CD4-positive, alpha-beta T cell treated with Interleukin-4 for 4 hours (primary cell): ENCODE data around the gene KCNA3.

Source experiments
- DNase-seq: peaks from one replicate; pipeline ENCODE4 v3.0.0-alpha.2; 2020

KCNA3 gene

DNA sequence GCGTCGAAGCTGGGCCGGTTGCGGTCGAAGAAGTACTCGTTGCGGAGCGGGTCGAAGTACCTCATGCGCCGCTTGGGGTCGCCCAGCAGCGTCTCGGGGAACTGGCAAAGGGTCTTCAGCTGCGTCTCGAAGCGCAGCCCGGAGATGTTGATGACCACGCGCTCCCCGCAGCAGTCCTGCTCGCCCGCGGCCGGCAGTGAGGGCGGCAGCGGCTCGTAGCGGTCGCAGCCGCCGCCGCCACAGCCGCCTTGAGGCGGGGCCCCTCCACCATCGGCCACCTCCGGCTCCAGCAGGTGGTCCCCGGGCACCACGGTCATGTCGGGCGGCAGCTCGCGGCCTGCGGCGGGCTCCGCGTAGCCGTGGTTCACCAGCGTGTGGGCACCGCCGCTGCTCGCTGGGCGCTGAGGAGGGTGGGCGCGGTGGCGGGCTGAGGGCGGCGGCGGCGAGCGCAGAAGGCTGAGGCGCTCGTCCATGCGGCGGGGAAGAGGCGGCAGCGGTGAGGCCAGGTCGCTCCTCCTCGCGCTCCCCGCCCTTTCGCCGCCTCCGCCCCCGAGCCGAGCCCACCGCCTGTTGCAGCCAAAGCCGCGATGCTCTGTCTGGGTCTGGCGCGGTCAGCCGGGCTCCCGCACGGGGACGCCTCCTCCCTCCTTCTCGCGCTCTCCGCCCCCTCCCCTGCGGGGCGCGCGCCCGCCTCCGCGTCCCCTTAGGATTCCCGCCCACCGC is at the start of gene KCNA3:
Gene KCNA3 (minus strand): TSS at position 604 of the 723 bp plus-strand sequence. CDS start 131 bp downstream, at position 473.
- DNase-seq: peak; percentile 86

DNA sequence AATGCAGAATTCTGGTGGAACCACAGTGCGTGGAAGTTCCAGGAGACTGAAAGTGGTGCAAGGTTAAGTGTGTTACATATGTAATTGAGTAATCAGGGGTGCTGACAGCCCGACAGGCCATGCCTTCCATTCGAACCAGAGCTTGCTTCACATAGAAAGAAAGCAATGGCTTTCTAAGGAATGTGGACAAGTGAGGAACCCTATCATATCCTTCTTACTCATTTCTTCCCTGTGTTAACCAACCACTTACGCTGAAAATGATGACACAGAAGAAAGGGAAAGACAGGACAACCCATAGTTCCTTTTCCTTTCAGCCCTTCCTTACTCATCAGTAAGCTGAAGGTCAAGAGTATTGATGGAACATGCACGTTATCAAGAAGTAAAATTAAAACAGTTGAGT is 48.1 kb upstream of the KCNA3 start:
- DNase-seq: no peak

DNA sequence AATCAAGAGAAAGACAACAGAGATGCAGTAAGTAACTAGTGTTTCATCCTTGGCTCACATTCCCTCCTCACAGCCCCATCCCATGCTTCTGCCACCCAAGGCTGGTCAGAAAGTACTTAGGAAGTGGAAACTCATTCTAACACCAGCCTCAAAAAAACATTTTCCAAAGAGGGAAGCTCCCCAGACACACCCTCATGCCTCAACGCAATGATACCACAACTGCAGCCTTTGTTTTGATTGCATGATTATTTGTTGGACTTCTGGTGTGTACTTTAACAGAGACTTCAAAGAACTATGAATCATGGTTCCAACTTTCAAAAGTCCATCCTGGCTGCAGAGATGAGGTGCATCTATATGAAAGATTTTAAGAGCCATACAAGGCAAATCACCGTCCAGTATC is 45.2 kb upstream of the KCNA3 start:
- DNase-seq: no peak

DNA sequence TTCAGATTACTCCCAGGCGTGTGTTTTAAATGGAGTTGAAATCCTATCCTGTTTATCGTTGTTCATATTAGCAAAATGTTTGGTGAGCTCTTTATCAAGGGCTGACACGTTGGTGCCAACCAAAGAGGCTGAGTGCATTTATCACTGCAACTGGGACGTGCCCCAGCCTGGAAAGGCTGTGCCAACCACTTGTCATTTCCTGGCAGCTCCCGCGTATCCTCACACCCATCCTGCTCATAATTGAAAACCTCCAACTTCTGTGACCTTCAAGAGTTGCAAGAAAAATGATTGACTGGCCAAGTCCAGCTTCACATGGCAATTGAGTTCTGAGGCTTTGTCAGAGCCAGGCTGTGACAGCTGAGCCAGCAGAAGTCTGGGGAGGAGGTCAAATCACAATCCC is 43.7 kb upstream of the KCNA3 start:
- no peak for DNase-seq

DNA sequence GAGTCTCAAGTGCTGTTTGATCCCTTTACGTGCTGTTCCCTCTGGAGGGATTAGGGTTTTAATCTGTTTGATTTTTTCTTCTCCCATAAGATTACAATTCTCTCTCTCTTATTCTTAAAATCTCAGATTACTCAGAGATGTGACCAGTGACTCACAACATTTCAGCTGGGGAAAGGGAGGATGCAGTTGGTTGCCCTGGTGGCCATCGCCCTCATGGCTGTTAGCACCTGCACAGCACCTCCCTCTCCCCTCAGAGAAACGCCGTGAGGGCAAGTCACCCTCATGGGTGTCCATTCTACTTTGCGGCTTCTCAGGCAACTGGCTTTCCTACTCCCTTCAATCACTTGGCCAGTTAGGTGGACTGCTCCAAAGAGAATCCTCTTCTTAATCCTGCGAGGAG is 42.4 kb upstream of the KCNA3 start:
- no peak for DNase-seq

DNA sequence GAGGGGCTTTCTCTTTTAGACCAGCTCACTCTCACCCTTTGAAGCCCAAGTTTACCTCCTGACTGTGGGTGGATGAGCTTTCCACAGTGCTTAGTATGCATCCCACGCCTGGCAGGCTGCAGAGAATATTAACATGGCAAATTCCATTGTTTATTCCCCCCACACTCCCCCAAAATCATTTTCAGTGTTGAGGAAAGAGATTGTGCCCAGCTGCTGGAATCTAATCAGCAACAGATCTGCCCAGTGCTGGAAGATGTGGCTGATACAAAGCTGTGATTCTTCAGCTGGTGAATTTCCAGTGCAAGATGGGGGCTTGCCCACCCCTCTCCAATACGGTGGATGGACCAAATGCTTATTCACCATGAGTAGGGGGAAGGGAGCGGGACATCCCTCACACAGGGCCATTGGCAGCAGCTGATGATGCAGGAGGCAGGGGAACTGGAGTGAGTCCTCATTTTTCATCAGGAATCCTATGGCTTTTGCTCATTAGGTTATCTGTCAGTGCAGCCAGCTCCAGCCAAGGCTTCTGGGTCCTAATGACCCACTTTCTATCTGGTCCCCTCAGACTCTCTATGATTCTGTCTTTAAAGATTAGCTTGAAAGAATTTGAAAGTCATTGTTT is 39.7 kb upstream of the KCNA3 start:
- no peak for DNase-seq

DNA sequence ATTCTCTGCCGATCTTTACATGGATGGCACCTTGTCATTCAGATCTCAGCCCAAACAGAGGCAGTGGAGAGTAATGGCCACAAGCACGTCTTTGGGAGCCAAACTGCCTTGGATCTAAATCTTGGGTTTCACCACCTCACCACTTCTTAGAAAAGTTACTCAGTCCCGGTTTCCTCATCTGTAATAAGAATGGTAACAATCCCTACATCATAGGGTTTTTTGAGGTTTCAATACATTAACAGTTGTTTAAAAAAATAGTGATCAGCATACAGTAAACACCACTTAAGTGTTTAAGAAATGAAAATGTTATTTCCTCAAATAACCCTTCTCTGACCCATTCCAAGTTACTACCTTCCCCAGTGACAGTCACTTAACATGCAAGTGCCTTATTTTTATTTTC is 38.5 kb upstream of the KCNA3 start:
- DNase-seq: no peak

DNA sequence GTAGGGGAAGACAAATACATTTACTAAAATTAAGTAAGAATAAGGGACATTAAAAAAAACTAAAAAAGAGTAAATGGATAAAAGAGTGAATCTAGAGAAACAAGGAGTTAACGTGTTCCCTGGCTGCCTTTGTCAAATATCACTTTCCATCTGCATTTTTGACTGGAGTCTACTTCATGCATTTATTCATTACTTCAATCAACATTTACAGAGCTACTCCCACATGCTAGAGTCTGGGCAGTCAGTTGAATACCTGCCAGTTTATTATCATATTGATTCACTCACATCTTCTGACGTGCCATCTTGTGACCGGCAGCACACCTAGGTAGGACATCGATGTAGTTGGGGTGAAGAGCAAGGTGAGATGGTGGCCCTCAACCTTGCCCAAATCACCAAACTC is 35.6 kb upstream of the KCNA3 start:
- no peak for DNase-seq

DNA sequence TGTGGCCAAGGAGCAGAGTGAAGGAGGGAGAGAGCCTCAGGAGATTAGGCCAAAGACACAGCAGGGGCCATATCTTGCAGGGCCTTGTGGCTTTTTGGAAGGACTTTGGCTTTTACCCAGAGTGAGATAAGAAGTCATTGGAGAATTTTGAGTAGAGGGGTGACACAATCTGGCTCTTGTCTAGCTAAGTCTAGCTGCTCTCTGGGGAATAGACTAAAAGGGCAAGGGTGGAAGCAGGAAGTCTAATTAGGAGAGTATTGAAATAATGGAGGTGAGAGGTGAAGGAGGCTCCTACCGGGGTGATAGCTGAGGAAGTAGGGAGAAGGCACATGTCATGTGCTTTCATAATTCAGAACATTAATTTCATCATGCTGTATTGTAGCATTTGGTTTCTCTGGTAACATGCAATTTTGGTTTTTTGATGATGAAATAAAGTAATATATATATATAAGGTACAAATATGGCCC is 34.3 kb upstream of the KCNA3 start:
- no peak for DNase-seq

DNA sequence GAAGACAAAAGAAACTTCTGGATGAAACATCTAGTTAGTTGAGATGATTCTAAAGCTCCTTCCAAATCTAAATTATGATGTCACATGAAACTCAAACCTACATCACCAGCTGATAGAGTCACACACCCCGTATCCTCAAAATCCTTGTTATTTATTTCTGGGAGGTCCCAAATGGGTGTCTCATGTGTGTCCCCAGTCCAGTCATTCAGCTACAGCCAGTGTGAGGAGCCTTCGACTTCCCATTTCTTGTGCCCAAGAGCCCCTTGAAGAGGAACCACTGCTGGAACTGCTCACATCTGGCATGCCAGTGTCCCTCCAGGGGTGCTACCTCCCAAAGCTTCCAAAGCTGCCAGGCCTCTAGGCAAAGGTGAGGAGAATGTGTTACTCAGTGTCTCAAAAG is 32.5 kb upstream of the KCNA3 start:
- DNase-seq: no peak

DNA sequence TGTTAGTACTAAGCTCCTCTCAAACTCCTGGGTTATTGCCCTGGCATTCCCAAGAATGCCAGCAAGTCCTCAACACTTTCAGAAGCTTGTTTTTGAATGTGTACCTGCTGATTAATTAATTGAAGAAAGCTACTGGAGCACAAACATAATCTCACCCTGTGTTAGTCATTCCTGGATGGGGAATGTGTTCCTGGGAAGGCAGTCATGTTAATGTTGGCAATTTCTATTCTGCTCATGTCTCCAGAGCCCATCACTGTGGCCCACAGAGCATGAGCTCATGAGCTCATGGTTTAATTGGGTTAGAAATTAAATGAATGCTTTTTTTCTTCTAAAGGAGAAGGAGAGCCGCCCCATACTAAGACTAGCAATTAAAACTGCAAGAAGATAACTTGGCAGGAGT is 31.9 kb upstream of the KCNA3 start:
- no peak for DNase-seq

DNA sequence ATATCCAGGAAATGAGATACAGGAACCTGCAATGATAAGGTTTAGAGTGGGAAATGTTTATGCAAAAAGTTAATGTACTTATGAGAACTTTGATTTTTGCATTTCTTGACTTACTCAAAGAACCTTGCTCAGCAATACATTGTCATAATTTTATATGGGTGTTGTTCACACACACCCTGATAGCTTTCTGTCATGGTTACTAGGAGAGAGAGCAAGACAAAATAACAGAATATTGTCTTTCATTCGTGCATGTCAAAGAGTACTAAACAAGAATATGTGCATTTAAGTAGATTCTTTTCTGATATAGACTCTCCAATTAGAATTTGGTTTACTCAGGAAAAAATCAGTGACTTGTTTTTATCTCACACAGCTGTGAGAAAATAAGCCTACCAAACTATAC is 27.5 kb upstream of the KCNA3 start:
- no peak for DNase-seq

DNA sequence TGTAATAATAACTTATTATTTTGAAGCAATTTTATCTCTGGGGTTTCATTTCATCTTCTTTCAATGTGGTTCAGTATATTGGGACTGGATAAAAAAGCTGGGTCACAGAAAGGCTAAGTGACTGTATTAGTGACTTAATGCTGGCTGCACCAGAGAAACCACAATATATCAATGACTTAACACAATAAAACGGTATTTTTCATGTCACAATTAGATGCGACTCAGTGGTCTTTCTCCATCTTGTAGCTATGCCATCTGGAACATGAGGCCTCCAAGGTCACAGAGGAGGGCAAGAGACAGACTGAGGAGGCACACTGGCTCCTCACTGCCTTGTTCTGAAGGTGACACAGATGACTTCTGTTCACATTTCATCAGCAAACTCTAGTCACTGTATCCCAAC is 26.0 kb upstream of the KCNA3 start:
- DNase-seq: no peak

DNA sequence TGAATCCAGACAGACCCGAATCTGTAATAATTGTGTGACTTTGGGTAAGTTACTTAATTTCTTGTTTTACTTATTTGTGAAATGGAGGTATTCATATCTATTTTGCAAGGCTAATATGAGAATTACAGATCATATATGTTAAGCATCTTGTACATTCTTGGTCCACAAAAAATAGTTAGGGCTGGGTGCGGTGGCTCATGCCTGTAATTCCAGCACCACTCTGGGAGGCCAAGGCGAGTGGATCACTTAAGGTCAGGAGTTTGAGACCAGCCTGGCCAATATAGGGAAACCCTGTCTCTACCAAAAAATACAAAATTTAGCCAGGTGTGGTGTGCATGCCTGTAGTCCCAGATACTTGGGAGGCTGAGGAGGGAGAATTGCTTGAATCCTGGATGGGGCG is 22.9 kb upstream of the KCNA3 start:
- no peak for DNase-seq

DNA sequence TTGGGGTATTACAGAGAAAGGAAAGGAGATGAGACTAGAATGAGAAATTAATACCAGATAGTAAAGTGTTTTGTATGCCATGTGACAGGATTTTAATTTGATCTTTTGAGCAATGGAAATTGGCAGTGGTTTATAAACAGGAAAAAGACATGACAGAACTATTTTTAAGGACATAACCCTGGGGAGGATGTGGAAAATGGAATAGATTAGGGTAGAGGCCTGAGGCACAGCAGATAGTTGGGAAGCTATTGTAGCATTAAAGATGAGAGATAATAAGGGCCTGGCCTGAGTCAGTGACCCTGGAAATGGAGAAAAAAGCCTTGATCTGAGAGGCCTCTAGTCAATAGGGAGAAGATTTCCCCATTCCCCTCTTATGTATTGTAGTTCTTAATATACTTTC is 22.1 kb upstream of the KCNA3 start:
- no peak for DNase-seq

DNA sequence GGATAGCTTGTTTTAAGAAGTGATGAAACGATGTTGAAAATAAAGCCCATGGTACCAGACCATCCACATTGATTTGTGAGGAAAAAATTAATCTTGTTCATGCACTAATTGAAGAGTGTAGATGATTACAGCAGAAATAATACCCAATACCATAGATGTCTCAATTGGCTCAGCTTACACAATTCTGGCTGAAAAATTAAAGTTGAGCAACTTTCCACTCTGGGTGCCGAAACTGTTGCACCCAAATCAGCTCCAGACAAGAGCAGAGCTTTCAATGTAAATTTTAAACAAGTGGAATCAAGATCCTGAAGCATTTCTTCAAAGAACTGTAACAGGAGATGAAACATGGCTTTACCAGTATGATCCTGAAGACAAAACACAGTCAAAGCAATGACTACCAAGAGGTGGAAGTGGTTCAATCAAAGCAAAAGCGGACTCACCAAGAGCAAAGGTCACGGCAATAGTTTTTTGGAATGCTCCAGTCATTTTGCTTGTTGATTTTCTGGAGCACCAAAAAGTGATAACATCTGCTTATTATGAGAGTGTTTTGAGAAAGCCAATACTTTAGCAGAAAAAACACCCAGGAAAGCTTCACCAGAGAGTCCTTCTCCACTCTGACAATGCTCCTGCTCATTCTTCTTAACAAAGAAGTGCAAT is 16.1 kb upstream of the KCNA3 start:
- no peak for DNase-seq

DNA sequence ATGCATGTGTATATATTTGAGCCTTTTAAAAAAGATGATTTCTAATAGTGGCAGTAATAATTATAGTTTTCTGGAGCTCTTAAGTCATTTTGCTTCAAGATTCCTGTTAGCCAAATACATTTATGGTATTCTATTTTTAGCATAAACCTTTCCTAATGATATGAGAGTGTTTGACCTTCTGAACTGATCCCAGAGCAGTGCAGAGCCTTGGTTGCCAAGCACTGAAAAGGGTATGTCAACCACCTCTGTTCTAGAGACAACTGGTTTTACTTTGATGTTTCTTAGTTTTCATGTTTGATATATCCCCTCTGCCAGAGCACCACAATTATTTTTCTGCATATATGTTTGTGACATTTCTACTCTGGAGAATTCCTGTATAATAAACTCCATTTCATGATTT is 15.1 kb upstream of the KCNA3 start:
- no peak for DNase-seq

DNA sequence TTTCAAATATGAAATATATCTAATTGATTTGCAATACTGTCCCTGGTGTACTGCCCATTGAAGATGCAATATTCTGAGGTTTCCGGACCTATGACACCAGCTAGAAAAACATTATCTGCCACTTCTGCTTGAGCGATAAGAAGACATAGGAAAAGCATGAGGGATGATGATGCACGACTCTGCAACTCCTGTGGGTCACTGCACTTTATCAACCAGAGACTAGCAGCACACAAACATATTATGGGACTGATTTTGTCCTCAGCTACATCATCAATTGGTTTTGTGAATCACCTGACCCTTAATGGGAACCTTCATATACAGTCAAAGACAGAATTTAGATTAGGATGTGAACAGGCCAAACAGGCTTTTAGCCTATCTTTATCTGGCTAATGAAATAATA is 13.8 kb upstream of the KCNA3 start:
- DNase-seq: no peak

DNA sequence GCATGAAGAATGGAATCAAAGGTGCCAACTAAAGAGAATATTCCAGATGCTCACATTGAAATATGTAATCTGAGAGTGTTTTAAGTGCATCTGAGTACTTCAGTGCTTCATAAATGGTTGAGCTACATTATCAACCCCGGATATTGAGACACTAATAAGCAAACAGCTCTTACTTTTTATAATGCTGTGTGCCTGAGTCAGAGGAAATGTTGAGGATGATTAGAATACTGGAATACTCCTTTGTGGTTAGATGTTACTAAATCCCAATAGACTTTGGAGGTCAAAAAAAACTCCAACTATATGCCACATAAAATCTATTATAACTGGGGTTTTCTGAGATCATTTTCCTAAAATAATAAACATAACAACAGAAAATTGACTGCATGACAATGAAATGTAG is 12.5 kb upstream of the KCNA3 start:
- DNase-seq: no peak

DNA sequence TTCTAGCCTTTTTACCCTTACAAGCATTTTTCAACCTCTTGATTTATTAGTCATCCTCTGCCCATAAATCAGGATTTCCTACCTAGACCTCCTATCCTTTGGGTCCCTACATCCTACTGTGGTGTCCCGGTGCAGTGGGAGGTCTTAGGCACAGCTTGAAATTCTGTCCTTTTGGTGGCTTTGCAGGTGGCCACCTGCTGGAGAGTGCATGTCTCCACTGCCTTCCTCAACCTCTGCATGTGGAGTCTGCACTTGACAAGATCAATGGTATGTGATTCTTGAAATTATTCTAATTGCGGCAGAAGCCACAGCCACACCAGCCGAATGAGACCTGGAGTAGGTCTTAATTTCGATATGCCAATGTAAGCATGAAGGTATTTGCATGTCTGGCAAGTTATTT is 11.4 kb upstream of the KCNA3 start:
- peak; percentile 32 for DNase-seq

DNA sequence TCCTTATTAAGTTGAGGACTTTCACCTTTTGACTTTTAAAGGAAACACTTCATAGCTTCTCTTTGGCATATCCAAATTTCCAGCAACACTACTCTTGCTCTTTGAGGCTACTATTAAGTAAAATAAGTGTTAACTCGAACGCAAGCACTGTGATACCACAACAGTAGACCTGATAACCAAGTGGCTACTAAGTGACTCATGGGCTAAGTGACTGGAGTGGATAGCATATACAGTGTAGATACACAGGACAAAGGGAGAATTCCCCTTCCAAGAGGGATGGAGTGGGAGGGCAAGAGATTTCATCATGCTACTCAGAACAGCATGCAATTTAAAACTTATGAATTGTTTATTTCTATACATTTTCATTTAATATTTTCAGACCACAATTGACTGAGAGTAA is 9.8 kb upstream of the KCNA3 start:
- DNase-seq: no peak

DNA sequence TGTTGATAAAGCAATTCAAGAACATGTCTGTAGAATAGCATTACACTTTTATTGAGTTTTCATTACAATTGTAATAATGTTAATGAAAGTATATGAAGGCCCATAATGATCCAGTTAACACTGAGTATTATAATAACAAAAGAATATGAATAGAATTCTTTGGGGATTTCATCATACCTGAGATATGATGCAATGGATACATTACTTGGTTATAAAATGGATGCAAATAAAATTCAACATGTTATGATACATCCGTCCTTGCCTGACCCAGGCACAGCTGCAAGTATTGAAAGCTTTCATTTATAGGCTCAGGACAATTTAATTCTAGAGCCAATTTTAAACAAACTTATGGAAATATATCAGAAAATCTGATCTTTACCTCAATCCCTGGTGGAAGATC is 8.2 kb upstream of the KCNA3 start:
- no peak for DNase-seq

DNA sequence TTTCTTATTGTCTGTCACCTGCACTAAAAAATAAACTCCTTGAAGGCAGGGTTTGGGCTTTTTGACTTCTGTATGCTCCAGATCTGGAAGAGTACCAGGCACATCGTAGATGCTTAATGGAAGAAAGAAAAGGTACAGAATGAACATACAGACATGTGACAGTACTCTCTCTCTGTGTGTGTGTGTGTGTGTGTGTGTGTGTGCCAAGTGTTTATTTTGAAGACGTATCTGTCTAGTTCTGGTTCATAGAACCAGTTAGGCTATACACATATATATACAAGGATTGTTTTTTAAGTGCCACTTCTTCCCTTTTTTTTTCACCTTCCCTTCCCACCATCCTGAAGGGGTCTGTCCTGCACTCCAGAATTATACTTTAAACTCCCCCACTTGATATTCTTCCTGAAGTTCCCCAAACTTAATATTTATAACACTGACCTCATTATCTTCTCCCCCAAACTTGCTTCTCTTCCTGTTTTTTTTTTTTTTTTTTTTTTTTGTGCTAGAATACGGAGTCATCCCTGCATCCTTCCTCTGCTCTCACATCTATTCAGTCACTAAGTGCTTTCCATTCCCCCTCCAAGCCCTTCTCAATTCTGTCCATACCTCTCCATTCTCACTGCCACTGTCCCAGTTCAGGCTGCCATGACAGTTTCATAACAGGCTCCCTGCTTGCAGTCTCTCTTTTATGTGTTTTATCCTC is 5.4 kb upstream of the KCNA3 start:
- DNase-seq: no peak

DNA sequence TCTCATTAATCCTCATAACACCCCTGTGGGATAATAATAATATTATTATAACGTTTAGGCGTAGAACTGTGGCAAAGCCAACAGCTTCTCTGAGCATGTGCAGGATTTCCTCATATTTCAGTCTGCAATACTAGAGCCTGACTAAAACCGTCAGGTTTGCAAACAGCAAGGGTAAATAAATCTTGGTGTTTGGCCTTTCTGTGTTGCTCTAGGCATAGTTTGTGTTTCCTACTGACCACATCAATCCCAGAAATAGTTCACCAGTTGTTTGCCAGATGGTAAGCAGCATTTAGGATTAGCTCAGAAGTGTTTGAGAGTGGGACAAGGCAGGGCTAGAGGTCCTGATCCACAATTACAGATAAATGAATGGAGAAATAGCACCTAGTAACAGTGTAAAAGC is 2.8 kb upstream of the KCNA3 start:
- no peak for DNase-seq
